ENCODE data around the gene HOXD13.

HOXD13 gene

DNA sequence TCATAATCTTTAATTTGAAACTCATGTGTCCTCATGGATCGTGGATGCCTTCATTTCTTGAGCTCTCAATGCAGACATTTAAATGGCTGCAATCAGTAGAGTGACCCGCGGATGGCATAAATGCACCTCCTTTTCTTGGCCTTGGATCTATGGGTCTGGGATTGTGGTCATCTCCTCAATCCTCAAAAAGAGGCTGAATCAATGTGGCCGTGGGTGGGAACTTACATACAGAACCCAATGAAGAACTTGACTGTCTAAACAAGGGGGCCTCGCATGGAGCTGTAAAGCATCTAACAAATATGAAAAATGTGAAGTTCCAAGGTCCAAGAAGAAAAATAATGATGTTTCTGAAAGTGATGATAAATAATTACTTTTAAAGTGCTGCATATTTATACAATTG is 2.9 kb downstream of the HOXD13 start:
- no peak for DNase-seq

DNA sequence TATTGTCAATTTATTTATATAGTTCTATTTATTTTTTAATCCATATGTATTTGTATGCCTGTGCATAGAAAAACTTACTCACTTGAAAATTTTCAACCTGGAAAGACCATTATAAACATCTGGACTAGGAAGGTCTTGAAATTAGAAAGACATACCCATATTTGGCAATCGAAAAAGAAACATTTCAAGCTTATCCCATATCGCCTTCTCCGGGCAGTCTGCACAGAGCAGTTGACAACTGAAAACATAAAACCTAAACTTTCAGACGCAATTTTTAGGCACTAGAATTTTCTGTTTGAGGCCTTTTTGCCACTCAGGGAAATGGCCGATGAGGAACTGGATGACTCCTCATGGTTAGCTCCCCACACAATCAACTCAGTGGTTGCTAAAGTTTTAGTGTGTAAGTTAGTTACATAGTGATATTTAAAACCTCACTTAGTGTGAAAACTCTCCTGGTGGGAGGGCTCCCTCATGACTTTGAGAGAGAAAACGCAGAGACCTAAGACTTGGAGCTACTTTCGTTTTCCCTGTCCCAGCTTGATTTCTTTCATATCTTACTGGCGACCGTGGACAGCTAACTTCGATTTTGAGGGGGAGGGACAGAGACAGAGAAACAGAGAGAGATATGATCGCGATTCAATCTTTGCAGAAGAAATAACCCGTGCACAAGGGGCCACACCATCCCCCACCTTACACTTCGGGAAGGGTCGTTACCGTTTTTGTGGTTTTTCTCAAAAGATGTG is 3.9 kb downstream of the HOXD13 start:
- DNase-seq, result no peak

DNA sequence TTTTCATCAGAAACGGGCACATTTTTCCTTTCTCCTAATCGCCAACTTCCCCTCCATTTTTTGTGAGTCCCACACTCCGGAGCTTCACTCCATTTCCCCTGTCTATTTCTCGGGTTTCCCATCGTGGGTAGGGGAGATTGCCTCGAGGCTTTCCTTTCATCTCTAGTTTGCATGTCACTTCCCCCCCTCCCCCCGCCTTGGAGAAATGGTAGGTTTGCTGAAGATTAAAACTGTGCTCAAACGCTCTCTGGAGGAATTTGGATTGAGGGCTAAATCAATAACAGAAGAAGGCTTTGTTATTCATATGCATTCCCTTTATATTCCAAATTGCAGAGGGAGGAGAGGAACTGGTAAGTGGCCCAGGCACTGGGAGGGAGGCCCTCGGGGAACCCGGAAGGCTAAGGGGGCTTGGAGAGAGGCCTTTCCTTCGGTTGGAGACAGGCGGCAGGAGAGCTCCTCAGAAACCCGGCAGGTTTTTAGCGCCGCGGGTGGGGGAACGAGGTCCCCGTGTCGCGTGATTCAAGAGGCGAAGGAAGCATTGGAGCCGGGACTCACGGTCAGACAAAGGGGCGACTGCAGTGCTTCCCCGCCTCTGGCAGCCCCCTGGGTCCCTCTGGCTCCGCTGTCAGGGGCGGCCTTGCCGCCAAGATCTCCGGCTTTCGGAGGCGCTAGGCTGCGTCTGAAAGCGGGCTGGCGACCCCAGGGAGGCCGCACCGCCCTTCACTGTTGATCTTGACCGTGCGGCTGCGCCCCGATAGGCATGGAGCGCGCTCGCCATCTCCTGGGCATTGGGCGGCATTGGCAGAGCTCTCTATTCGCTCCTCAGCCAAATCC is 4.7 kb downstream of the HOXD13 start:
- peak; percentile 51 for DNase-seq

DNA sequence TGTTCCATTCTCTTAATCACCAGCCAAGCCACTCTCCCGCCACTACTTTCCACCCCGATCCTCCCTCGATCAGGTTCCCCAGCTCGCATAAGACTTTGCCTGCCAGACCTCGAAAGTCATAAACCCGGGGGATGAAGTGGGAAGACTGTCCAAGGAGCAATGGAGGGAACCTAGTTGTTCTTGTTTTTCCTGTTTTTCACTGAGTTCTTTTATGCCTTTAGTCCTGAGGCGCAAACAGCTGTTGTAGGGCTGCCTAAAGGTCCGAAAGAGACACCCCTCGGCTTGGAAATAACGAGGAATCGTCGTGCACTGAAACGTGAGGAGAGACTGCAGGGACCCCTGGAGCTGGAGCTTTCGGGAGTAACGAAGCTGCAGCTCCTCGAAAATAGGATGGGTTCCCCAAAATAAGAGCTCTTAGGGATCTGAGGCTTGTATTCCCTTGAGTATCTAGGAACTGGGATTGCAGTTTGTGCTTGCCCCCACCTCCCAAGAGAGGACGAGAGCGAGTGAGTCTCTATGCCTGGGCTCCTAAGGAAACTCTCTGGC is 5.4 kb downstream of the HOXD13 start:
- no peak for DNase-seq

DNA sequence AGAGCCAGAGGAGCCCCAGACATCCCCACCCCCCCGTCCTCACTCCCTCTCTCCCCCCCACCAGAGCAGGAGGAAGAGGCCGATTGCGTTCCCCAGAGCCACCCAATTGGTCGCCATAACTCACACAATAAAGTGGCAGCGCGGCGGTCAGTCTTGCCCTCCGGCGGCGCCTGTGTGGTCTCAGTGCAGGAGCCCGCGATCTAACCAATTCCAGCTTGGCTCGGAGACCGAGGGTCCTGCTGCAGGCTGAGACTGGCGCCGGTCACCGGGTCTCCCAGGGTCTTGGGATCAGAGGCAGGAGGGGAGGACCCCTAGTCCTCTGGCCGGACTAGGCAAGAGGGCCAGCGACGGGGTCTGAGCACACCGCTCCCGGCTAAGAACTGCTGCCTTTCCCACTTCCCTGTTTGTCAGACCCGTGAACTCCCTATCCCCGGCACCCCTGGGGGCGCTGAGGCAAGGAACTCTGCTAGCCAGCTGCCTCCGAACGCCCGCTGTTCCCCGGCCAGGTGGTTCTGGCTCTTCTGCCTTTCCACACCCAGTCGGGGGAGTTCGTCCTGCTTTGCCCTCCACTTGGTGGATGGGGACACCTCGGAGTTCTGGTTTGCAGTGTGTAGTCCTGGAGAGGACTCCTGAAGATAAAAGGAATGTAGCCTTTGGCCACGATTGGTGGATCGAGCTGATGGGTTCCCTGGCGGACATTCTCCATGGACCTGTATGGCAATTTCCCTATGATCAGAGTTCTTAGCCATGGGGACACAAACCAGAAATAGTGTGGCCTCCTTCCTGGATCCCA is 6.0 kb downstream of the HOXD13 start:
- DNase-seq, result no peak

DNA sequence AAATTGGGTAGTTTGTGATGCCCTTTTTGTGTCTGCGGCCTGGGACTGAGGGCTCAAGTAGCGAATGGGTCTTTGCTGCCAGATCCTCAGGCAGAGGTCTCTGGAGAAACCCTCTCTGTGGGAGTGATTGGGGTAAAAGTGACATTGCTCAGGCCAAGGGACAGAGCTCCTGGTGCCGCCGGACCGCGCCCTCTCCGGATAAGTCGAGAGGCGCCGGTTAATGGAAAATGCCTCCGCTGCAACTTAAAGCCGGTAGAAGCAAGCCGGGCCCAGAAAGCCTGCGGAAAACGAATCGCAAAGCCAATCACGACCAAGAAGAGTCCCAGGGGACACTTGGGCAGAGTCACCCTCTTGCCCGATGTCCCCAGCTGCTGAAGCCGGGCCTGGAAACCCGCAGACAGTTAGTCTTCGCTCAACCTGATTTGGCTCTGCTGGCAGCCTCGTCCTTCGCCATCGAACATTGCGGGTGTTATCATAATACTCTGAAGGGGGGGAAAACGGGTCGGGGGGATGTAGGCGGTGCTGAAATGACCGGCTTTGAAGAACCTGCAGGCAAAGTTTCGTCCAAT is 6.7 kb downstream of the HOXD13 start:
- DNase-seq, result no peak

DNA sequence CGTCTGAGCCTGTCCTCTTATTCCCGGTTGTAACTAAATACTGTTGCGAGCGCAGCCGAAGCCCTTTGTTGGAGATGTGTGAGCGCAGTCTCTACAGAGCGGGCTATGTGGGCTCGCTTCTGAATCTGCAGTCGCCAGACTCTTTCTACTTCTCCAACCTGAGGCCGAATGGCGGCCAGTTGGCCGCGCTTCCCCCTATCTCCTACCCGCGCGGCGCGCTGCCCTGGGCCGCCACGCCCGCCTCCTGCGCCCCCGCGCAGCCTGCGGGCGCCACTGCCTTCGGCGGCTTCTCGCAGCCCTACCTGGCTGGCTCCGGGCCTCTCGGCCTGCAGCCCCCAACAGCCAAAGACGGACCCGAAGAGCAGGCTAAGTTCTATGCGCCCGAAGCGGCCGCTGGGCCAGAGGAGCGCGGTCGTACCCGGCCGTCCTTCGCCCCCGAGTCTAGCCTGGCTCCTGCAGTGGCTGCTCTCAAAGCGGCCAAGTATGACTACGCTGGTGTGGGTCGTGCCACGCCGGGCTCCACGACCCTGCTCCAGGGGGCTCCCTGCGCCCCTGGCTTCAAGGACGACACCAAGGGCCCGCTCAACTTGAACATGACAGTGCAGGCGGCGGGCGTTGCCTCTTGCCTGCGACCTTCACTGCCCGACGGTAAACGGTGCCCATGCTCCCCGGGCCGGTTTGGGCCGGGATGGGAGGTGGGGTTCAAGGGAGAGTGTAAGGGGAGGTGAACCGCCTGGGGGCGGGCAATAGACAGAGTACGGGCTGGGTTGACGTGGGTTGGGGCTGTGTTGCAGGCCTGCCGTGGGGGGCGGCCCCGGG is 7.4 kb downstream of the HOXD13 start, which contains the start of gene HOXD12:
TSS of gene HOXD12 (plus strand) at position 68 of the 819 bp plus-strand sequence. CDS start at position 75, 7 bp downstream.
- DNase-seq, result no peak

DNA sequence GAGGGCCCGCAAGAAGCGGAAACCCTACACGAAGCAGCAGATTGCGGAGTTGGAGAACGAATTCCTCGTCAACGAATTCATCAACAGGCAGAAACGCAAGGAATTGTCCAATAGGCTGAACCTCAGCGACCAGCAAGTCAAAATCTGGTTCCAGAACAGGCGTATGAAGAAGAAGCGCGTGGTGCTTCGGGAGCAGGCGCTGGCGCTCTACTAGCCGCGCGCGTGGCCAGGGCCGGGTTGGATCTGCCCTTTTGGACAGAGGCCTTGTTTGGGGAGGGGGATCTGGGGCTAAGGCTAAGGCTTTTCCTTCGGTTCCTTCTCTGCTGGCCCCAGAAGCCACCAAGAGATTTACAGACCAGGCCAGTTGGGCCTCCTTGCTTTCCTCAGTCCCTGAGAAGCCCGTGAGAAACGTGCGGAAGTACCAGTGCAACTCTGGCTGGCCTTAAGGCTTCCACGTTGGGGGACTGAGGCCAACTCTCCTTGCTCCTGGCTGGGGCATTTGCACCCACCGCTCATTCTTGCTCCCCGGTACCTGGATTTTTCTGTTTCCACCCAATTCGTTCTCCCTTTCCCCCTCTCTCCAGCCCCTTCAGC is 8.1 kb downstream of the HOXD13 start:
- DNase-seq, result no peak

DNA sequence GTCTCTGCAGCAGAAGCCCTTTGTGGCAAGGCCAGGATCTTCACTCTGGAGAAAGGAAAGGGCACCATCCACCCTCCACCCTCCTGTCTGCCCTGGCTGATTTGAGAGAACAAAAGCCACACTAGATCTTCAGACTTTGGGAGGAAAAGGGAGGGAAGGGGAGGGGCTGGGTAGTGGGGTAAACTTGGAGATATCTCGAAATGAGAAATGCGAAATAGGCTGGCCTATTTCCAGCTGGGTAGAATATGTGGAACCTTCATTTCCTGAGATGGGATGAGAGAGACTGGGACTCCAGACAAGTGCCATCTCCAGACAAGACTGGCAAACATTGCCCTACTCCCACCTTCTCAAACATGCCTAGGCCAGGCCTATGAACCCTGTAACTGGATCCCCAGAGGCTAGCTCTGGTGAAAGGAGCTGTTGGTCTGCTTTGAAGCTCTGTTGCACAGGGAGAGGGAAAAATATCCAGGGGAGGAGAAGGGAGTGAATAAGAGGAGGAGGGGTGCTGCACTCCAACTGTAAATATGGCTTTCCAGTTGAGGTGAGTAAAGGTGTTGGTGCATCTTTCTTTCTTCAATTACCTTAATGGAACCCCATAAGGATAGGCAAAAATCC is 8.8 kb downstream of the HOXD13 start:
- DNase-seq, result no peak

DNA sequence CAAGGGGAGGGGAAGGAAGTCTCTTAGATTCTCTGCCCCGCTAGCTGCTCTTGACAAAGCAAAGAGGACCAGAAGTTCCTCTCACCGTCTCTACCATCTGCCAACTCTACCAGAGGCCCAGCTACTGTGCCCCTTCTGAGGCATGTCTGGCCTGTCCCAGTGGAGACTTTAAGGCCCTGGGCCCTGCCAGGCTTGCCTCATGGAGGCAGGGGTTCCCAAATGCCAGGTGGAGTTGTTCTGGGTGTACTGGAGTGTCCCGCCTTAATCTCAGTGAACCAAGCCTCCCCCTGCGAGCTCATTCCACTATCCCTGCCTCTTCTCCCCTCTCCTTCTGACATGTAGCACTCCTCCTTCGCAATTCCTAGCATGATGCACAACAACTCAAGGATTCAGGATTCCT is 9.3 kb downstream of the HOXD13 start:
- no peak for DNase-seq

DNA sequence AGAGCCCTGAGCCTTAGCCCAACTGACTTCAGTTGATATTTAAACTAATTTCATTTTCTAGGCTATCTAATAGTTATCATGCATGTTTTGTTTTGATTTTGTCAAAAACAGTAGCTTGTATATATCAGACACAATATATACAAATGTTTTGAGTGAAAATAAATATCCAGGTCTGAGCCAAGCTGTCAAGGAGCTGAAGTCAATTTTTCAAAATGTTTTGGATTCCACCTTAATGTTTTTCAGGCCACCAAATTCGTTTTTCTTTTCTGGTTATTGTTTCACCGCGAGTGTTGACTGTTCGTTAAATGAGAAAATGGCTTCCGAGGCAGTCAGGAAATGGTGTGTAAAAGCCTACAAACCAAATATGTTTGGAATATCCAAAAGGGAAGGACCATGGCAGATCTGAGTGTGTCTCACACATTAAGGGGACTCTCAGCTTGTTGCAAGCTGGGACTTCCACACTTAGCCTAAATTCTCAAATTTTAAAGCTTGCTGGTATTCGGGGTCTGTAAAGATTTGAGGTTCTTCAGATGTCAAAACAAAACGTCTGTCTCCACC is 9.9 kb downstream of the HOXD13 start:
- DNase-seq, result no peak

DNA sequence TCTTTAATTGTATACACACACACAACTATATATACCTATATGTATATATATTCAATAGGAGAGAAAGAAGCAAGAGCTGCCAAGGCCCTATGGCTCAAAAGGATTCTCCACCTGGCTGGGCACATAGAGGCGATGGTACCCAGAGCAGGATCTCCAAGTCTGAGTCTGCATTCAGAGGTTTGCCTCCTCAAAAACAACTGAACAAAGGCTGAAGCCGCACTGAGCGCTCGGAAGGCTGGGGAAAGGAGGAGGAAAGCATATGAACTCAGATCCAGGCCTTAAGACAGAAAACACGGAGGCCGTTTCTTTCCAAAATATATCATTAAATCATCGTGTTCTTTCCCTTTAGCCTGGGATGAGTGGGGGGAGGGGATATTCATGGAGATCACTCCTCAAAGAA is 10.7 kb downstream of the HOXD13 start:
- no peak for DNase-seq

DNA sequence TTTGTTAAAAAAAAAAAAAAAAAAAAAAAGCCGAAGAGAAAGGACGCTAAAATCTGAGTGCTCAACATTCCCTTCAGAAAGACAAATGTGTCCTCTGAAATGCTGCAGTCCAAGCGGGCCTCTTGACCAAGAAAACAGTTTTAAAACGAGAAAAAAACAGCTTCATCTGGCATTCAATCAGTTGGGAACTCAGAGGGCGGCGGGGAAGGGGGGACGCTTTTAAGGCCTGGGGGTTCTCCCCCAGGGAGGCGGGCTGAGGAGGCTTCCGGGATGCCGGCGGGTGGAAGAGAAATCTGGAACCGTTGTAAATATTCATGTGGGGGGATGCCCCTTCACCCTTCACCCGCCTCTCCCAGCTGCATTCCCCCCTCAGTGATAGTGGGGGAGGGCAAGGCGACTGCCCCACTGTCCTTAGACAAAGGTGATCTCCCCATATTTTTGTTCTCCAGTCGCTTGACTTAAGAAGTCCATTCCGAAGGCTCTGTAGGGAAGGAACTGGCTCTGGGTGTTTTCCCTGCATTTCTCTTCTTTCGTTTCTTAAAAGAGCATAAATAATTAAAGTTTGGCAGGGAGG is 11.3 kb downstream of the HOXD13 start:
- DNase-seq, result no peak

DNA sequence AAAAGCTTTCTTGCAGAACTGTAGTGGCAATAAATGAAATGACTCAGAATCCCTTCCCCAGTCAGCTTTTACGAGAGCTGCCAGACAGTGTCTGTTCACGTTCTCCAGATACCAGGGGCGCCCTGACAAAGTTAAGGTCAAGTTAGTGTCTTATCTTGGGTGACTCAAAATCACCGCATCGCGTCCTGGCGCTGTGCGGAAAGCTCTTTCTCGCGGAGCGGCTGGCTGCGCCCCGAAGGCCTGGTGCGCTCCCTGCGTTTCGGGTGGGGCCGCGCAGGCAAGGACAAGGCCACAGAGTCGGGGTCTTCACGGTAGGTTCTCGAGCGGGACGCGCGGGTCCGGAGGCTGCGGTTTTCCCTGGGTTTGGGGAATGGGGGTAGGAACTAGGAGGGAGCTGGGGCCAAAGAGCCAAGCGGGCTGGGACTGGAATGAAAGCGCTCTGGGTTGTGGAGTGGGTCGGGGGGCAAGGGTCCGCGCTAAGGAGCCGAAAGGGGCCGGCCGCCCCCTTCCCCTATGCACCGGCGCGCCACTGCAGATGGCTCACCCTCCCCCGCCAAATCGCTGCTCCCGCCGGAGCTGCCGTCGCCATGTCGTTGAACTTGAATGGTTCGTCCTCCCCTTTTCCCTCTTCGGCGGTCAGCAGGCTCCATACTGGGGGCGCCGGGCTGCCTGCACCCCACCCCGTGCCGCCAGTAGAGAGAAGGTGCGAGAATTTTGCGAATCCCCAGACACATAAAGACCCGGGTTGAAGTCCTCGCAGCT is 12.0 kb downstream of the HOXD13 start:
- no peak for DNase-seq

DNA sequence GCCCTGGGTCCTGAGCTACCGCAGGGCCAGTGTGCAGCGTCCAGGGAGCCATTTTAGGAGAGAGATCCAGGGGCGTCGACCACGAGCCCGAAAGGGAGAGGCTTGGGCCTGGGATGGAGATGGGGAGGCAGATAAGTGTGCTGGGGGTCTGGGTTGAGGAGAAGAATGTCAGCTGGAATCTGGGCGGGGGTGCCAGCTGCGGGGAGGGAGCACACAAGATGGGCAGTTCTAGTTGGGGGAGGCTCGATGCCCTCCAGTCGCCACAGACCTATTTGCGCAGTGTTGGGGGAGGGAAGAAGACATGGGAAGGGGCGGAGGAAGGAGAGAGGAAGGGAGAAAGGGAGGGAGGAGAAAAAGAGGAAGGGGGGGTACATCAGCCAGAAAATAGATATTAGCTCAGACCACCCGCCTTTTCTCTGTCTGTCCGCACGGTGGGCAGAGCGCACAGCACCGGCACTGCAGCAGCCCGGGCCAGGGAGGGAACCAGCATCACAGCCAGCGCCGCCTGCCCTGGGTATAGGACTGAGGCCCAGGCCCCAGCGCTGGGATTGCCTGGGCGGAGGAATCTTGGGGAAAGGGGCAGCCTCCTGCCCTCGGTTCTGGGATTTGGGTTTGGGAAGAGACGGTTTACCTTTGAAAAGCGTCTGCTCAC is 12.7 kb downstream of the HOXD13 start:
- DNase-seq, result no peak

DNA sequence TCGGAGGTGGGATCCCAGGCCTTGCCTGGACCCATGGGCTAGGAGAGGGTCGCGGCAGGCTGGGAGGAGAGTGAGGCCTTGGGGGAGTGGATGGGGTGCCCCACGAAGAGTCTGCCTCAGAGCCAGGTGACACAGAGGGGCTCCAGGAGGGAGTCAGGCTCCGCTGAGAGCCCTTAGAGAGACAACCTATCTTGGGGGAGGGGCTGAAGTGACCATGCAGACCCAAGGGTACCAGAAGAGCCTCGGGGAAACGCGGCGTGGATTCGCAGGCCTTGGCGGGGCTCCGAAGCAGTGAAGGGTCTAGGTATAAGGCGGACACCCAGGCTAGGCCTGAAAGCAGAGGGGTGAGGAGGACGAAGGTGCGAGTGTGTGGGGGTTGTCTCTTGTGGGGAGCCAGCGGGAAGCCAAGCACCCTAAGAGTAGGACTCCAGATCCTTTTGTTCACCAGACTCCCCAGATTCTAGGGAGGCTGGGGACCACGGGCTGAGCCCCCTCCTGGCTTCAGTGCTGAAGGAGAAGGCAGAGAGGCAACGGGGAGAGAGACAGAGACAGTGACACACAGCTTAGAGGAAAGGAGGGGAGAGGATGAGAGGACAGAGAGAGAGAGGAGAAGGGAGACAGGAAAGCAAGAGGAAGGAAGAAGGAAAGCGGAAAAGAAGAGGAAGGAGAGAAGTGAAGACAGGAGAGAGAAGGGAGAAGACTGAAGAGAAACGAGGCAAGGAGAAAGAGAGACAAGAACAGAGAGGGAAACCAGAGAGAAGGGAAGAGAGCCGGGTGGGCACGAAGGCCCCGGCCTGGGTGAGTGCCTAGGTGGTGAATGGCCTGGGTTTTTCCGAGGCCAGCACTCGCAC is 13.4 kb downstream of the HOXD13 start:
- DNase-seq, result no peak

DNA sequence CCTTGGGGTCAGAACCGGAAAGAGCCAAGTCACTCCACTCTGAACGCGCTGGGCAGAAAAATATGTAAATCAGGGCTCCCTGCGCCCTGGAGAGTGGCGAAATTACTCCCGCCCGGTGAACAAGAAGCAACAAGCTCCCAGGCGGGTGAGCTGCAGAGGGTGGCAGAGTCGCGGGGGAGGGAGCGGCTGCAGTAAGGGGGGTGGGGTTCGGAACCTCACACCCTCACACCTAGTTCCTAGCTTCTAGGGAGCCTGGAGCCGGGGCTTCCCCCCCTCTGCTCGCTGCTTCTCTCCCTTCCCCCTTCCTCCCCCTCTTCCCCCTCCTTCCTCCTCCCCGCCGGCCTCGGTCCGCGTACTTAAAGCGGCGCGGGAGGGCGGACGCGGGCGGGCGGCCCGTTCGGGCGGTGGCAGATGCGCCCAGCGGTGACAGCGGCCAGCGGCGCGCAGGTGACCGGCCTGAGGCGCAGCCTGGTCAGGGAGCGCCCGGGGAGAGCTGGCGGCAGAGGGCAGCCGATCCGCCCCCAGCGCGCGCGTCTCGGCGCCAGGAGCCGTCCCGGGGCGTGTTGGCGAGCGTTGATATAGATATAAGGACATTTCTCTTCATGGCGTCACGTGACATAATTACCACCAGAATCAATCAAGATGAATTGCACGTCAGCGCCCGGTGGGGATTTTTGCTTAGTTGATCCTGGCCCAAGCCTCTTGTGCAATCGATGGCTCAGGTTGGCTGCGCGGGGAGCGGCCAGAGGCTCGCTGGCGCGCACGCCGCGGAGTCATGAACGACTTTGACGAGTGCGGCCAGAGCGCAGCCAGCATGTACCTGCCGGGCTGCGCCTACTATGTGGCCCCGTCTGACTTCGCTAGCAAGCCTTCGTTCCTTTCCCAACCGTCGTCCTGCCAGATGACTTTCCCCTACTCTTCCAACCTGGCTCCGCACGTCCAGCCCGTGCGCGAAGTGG is 14.3 kb downstream of the HOXD13 start, which contains the start of gene HOXD11:
TSS of gene HOXD11 (plus strand) at position 700 of the 959 bp plus-strand sequence. CDS start at position 776, 76 bp downstream.
- DNase-seq, result peak; percentile 17
